ENCODE measurements around the gene FNDC3A.

Gene FNDC3A

GRCh38 chr13:49042476-49042875 lies 66.8 kb downstream of the FNDC3A start:
- TF ChIP-seq CTCF (IDR thresholded peaks at IDR 0.05; ENCODE audit: low read depth, low read length): no peak
- no peak for DNase-seq (ENCODE audit: extremely low read depth, low read depth)

DNA sequence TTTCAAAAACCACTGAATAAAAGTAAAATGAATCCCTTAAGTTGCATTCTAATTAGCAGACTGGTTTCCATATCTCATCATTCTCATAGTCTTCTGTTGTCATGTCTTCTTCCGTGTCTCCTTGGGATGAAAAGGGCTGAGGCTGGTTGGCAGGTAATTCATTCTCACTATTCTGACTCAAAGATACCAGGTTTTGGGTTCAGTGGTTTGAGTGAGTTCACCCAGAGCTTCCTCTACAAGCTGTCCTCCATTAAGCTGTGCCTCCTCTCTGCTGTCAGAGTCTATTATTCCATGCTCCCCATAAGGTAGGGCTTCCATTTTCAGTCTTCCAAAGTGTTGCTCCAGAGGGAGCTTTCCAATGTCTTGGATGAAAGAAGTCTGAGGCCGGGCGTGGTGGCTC lies 68.3 kb downstream of the FNDC3A start:
- TF ChIP-seq CTCF (IDR thresholded peaks at IDR 0.05; ENCODE audit: low read depth, low read length): no peak
- DNase-seq (ENCODE audit: extremely low read depth, low read depth): no peak

GRCh38 chr13:49044836-49045235 lies 69.1 kb downstream of the FNDC3A start:
- no peak for TF ChIP-seq CTCF (IDR thresholded peaks at IDR 0.05; ENCODE audit: low read depth, low read length)
- no peak for DNase-seq (ENCODE audit: extremely low read depth, low read depth)

DNA sequence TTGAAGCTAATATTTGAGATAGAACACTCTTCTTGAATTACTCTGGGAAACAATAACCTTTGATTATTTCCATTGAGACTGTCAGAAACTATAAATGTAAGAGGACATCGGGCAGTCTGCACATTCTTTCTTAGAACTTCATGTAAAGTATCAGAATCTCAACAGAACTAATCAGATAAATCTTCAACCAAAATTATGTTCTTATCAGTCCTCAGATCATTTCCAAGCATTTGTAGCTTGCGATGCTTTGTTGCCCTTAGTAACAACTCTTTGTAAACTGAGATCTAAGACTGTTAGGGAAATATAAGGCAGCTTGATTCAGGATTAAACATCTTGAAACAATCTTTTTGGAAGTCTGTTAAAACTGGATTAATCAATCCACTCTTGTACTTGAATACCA lies 70.3 kb downstream of the FNDC3A start:
- peak; percentile 52 for DNase-seq (ENCODE audit: extremely low read depth, low read depth)
- no peak for TF ChIP-seq CTCF (IDR thresholded peaks at IDR 0.05; ENCODE audit: low read depth, low read length)

DNA sequence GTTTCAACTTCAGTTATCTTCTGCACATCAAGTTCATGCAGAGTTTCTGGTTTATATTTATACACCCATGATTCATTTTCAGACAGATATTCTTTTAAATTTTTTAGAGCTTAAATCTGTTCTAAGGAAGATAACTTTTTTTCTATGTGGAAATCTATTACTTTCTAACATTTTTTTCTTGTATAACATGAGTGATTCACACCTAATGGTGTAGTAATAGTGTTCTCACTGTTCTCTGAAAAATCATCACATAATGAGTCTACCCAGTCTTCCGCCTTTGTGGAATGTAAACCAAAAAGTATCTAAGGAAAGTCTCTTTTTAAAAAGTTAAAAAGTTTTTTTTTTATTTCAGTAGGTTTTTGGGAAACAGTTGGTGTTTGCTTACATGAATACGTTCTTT lies 70.8 kb downstream of the FNDC3A start:
- no peak for DNase-seq (ENCODE audit: extremely low read depth, low read depth)
- no peak for TF ChIP-seq CTCF (IDR thresholded peaks at IDR 0.05; ENCODE audit: low read depth, low read length)

DNA sequence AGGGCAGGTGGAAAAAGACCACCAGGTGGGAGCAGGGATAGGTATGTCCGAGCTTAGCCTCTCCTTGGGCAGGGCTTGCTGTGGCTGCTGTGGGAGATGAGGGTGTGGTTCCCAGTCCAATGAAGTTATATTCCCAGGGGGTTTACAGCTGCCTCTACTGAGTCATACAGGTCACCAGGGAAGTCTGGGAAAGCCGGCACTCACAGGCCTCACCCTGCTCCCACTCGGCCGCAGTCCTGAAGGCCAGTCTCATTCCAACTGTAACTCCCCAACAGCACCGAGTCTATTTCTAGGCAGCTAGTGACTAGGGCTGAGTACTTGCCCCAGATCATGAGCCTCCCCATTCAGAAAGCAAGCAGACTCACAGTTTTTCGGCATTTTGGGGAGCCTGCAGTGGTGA lies 77.1 kb downstream of the FNDC3A start:
- TF ChIP-seq CTCF (IDR thresholded peaks at IDR 0.05; ENCODE audit: low read depth, low read length): no peak
- no peak for DNase-seq (ENCODE audit: extremely low read depth, low read depth)

- DNase-seq (ENCODE audit: extremely low read depth, low read depth): no peak
- no peak for TF ChIP-seq CTCF (IDR thresholded peaks at IDR 0.05; ENCODE audit: low read depth, low read length)
Observed at GRCh38 chr13:49053215-49053614, 77.5 kb downstream of the FNDC3A start.
